Adipose tissue (tissue), 3 donors: ENCODE results near the gene STING1. TPM values are rescaled to one million over a fixed set of nuclear protein-coding genes. Genes with fewer than 3 reads are reported as not detected.
"Not testable (repeated sequence)": the region's sequence is repeated elsewhere in the genome, so short reads cannot be mapped to it uniquely, and the experiment has no call there.

Source experiments
- H3K27ac ChIP-seq: one replicate; pipeline ENCODE4 v1.5.1; 2013; ENCODE audit warnings: low read depth, low read length
- WGBS, 3 donors: extraction: QIAGEN DNeasy Blood & Tissue Kit; methylation state at CpG; one replicate each; pipeline ENCODE4 v1.1.7; 2013; 5-methylcytosine and 5-hydroxymethylcytosine counted together
- polyA plus RNA-seq, 3 donors: library from polyadenylated mRNA; stranded (reverse); fragments of 200-250 nt; gene quantifications; one replicate each; pipeline ENCODE4 v1.2.3, GENCODE V29; 2013
- donor health status: healthy with polysubstance abuse.
- donor health status: Bipolar disorder and iron deficiency.
- donor health status: healthy.

The STING1 gene
- polyA plus RNA-seq, 3 donors, result 8.0 to 52.5 (median 28.3) TPM

DNA sequence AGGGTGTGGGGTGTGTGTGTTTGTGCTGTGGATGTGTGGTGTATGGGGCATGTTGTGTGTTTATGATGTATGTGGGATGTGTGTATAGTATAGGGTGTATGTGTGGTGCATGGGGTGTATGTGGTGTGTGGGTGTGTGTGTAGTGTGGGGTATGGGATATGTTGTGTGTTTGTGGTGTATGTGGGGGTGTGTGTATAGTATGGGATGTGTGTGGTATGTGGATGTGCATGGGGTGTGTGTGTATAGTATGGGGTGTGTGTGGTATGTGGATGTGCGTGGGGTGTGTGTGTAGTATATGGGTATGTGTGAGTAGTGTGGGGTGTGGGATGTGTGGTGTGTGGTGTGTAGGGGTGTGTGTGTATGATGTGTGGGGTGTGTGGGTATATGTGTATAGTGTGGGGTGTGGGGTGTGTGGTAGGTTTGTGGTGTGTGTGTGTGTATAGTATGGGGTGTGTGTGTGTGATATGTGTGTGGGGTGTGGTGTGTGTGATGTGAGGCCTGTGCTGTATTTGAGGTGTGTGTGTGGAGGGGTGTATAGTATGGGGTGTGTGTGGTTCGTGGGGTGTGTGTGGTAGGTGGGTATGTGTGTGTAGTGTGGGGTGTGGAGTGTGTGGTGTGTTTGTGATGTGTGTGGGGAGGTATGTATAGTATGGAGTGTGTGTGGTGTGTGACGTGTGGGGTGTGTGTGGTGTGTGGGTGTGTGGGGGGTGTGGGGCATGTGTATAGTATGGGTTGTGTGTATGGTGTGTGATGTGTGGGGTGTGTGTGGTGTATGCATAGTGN lies 30.5 kb downstream of the STING1 start:
- 76 to 85% (median 78%) methylated on average over 3 of the region's 3 CpGs for WGBS, 3 donors

DNA sequence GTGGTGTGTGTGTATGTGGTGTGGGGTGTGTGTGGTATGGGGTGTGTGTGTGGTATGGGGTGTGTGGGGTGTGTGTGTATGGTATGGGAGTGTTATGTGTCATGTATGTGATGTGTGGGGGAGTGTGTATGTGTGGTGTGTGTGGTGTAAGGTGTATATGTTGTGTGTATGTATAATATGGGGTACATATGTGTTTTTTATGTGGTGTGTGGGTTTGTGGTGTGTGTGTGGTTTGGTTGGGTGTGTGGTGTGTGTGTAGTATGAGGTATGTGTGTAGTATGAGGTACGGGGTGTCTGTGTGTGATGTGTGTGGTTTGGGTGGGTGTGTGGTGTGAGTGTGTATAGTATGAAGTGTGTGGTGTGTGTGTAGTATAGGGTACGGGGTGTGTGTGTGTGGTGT lies 31.4 kb downstream of the STING1 start:
- no peak overlapping the region for H3K27ac ChIP-seq

More for the DNA sequence above, 30.5 kb downstream of the STING1 start:
- no peak overlapping the region for H3K27ac ChIP-seq

GRCh38 chr5:139446956-139447779 lies 35.4 kb downstream of the STING1 start:
- WGBS, 3 donors, result 84 to 88% (median 87%) methylated on average over 5 of the region's 5 CpGs
- no peak overlapping the region for H3K27ac ChIP-seq

More for the DNA sequence above, 31.4 kb downstream of the STING1 start:
- 87 to 100% (median 96%) methylated on average over 2 of the region's 2 CpGs for WGBS, 3 donors

DNA sequence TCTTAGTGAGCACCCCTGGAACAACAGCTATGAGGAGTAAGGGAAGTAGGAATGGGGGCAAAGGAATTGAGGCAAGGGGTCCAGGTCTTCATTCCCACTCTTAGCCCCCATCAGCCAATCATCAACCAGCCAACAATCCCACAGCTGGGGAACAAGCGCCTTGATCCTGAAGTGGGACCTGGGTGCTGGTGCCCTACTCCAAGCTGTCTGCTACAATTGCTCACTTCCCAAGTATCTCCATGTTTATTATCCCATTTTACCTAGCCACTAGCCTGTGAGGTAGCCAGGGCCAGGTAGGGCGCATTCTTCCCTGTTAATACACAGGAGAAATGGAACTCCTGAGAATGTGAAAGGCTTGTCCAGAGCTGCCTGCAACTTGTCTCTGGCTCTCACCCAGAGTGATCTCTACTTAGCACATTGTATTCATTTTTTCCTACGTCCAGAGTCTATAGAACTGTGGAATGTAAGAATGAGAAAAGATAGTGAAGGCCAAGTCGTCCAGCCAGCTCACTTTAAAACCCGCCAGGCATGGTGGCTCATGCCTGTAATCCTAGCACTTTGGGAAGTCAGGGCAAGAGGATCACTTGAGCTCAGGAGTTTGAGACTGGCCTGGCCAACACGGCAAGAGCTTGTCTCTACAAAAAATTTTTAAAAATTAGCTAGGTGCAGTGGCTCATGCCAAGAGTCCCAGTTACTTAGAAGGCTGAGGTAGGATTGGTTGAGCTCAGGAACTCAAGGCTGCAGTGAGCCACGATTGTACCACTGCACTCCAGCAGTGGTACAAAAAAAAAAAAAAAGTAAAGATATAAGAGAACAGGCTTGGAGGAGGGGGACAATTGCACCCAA lies 37.0 kb downstream of the STING1 start:
- 58 to 70% (median 69%) methylated on average over 7 of the region's 7 CpGs for WGBS, 3 donors
- H3K27ac ChIP-seq, result no peak overlapping the region

GRCh38 chr5:139443831-139444453 lies 38.6 kb downstream of the STING1 start:
- no peak overlapping the region for H3K27ac ChIP-seq
- 58 to 67% (median 63%) methylated on average over 4 of the region's 4 CpGs for WGBS, 3 donors

DNA sequence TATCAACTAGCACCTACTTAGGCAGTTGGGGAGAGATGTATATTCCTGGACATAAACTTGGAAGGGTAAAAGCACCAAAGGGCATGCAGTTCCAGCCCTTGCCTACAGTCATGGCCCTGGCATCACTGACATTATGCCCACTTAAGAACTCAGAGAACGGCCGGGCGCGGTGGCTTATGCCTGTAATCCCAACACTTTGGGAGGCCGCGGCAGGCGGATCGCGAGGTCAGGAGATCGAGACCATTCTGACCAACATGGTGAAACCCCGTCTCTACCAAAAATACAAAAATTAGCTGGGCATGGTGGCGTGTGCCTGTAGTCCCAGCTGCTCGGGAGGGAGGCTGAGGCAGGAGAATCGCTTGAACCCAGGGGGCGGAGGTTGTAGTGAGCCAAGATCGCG lies 42.1 kb downstream of the STING1 start:
- WGBS, 3 donors, result 96 to 97% (median 97%) methylated on average over 17 of the region's 17 CpGs
- not testable (repeated sequence) for H3K27ac ChIP-seq

- H3K27ac ChIP-seq, result no peak within 1 kb of the TSS
- 3 to 4% (median 4%) methylated on average over 46 to 49 of the region's 49 CpGs for whole genome bisulfite sequencing, 3 donors
Measured at GRCh38 chr5:139439013-139439903, 43.3 kb downstream of the STING1 start, which contains the start of gene DNAJC18. Gene DNAJC18, minus strand, starts transcription at chr5:139439525. Its CDS starts 80 bp downstream, at chr5:139439445.

DNA sequence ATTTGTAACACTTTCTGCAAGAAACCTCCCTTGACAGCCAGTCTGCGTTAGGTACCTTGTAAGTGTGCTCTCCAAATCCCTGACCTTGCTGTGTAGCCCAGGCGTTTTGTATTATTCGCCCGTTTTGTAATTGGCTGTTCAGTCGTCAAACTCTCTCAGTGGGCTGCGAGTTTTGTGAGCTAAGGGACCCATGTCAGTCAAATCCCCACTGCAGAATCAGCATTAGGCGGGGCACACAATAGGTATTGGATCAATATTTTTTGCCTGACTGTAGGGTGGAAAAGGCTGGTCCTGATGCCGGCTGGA lies 43.9 kb downstream of the STING1 start:
- no peak overlapping the region for H3K27ac ChIP-seq
- 16 to 37% (median 29%) methylated on average over 8 of the region's 8 CpGs for WGBS, 3 donors

DNA sequence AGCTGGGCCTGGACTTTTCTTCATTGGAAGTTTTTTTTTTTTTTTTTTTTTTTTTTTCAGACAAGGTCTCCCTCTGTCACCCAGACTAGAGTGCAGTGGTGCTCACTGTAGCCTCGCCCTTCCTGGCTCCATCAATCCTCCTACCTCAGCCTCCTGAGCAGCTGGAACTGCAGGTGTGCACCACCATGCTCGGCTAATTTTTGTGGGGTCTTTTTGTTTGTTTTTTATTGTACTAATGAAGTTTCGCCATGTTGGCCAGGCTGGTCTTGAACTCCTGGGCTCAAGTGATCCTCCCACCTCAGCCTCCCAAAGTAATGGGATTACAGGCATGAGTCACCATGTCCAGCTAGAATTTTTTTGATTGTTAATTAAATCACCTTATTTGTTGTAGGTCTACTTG lies 46.9 kb downstream of the STING1 start:
- 95 to 98% (median 97%) methylated on average over 3 of the region's 3 CpGs for WGBS, 3 donors
- H3K27ac ChIP-seq, result no peak overlapping the region

- H3K27ac ChIP-seq, result no peak overlapping the region
- WGBS, 3 donors, result 70 to 96% (median 73%) methylated on average over 1 of the region's 1 CpG
Measured at GRCh38 chr5:139431706-139432105, 50.9 kb downstream of the STING1 start.

GRCh38 chr5:139430015-139430414 lies 52.5 kb downstream of the STING1 start:
- no peak overlapping the region for H3K27ac ChIP-seq
- 85 to 91% (median 89%) methylated on average over 2 of the region's 2 CpGs for WGBS, 3 donors

DNA sequence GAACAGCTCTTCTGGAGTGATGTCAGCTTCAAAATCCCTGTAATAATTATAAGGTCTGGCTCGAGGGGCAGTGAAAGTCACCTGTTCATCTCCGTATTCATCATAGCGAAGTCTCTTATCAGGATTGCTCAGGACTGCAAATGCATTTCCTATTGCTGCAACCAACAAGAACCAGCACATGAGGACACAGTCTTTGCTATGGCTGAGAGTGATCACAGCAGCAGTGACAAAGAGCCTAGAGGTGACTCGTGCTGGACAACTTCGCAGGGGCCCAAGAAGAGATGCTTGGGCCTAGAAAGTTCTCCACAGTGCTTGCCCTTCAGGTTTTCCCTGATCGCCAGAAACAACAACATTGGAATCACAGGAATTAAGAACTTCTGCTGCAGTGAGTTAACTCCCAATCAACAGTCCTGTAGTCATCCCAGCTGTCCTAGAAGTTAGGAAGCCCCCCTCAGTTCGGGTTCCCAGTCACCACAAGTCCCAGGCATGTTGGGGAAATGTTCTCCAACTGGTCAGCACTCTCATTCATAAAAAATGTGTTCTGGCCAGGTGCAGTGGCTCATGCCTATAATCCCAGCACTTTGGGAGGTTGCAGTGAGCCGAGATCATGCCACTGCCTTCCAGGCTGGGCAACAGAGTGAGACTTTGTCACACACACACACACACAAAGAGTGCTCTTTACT lies 56.2 kb downstream of the STING1 start:
- WGBS, 3 donors, result 76 to 82% (median 78%) methylated on average over 8 of the region's 8 CpGs
- H3K27ac ChIP-seq, result no peak overlapping the region

Other genes starting within 250 kb of the STING1 start
- gene MATR3, start 189.0 kb downstream of the STING1 start, polyA plus RNA-seq, result 100 to 1,000 TPM in 2 of 3 donors, 10 to 100 TPM in 1; 56.7 to 114 (median 101) TPM
- 100 to 1,000 TPM in 2 of 3 donors, 10 to 100 TPM in 1; 41.6 to 160 (median 108) TPM for gene PAIP2, start 140.9 kb downstream of the STING1 start, polyA plus RNA-seq
- gene SLC23A1, start 99.5 kb downstream of the STING1 start, polyA plus RNA-seq, result under 1 TPM in 1 of 3 donors, not detected in 2; 0.78 TPM
- 1 to 10 TPM in 1 of 3 donors, under 1 TPM in 1, not detected in 1; 0.98 to 1.9 TPM for gene MZB1, start 92.8 kb downstream of the STING1 start, polyA plus RNA-seq
- gene PROB1, start 87.7 kb downstream of the STING1 start, polyA plus RNA-seq, result 1 to 10 TPM in 2 of 3 donors, under 1 TPM in 1; 0.32 to 1.3 (median 1.0) TPM
- gene SPATA24, start 78.7 kb downstream of the STING1 start, polyA plus RNA-seq, result 1 to 10 TPM; 4.1 to 8.5 (median 4.4) TPM
- 1 to 10 TPM; 1.0 to 5.6 (median 4.0) TPM for gene DNAJC18, start 43.2 kb downstream of the STING1 start, polyA plus RNA-seq
- gene ECSCR, start 20.0 kb downstream of the STING1 start, polyA plus RNA-seq, result 10 to 100 TPM in 2 of 3 donors, 1 to 10 TPM in 1; 8.5 to 80.6 (median 38.8) TPM
- under 1 TPM in 1 of 3 donors, not detected in 2; 0.04 TPM for gene SMIM33, start 11.8 kb downstream of the STING1 start, polyA plus RNA-seq
- gene UBE2D2, start 78.6 kb upstream of the STING1 start, polyA plus RNA-seq, result 10 to 100 TPM; 49.3 to 71.6 (median 68.6) TPM
- 10 to 100 TPM; 14.2 to 52.3 (median 39.0) TPM for gene CXXC5, start 165.6 kb upstream of the STING1 start, polyA plus RNA-seq